AG09319 (cell line): ENCODE results near the gene UBQLN4.
A peak's percentile ranks its signal among the peaks of the same experiment; 100 is the strongest.

Experiments used
- DNase-seq: peaks from one replicate; pipeline ENCODE4 v3.0.0-alpha.2; 2010; ENCODE audit warnings: low read depth; ENCODE audit errors: extremely low read depth
- CTCF ChIP-seq: IDR thresholded peaks from 2 replicates; pipeline ENCODE4 v1.5.1; 2011; ENCODE audit warnings: low read depth, mild to moderate bottlenecking, inconsistent platforms, low read length, moderate library complexity

The UBQLN4 gene

GRCh38 chr1:156060937-156061636 is 7.5 kb upstream of the UBQLN4 start, which contains the start of gene RAB25:
Gene RAB25, plus strand, starts transcription at chr1:156061160. Its CDS starts 241 bp downstream, at chr1:156061401.
- no peak for DNase-seq
- no peak for TF ChIP-seq CTCF

DNA sequence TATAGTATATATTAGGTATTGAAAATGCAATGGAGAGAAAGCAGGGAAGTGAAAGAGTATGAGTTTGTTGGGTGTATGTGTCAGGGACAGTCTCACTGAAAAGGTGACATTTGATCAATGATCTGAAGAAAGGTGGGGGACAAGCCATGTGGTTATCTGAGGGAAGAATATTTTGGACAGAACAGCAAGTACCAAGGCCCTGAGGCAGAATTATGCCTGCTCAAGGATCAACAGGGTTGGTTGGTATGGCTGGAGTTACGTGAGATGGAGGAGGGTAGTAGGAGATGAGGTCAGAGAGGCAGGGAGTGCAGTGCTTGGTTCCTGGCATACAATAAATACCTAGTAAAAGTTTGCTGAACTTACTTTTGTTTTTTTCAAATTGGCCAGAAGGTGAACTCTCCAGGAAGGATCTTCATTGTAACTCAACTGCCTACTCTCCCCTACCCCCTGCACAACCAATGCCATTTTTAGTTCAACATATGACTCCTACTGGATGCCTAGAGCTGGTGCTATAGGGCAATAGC is 2.8 kb upstream of the UBQLN4 start:
- DNase-seq: no peak
- TF ChIP-seq CTCF: no peak

- no peak for TF ChIP-seq CTCF
Measured at GRCh38 chr1:156055281-156056048, 1.9 kb upstream of the UBQLN4 start.

GRCh38 chr1:156054500-156055280 is 1.1 kb upstream of the UBQLN4 start, which contains the start of gene LAMTOR2:
Gene LAMTOR2, plus strand, starts transcription at chr1:156054782. Its CDS starts 108 bp downstream, at chr1:156054890.
- peak; percentile 83 for DNase-seq
- TF ChIP-seq CTCF: no peak; the same call in 1 of the 2 replicates

More at GRCh38 chr1:156055281-156056048, 1.9 kb upstream of the UBQLN4 start:
- no peak for DNase-seq

DNA sequence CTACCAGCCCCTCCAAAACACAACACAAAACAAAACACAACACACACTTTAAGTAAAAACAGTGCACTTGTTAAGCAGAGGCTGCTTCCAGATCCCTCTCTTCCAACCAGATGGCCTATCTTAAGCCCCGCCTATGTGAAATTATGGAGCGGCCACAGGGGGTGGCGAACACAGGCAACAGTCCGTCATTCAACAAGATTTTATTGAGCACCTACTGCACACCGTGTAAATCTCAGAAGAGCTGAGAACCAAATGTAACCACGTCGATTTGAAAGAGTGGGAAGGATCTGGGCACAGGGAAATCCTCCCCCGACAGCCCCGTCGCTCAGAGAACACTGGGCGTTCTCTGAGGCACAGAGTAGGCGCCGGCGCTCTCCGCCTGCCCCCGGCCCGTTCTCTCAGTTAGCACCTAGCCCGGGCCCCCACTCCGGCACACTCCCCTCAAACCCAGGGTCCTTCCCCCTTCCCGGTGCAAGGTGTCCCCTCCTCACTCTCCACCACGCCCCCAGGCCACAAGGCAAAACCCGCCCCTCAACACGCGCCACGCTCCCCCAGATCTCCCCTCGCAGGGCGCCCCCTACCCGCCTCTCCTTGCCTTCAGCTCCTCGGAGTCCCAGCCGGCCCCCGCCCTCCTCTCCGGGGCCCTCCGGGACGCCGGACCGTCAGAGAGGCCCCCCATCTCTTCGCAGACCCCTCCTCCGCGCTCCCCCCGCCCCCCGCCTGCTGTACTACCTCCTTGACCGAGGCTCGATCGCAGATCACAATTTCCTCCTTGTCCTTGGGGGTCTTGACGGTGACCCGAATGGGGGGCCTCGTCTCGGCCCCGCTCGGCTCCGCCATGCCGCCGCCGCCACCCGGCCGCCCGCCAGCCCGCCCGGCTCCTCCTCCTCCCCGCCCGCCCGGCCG is 483 bp downstream of the UBQLN4 start:
- DNase-seq: no peak
- peak; percentile 27 for TF ChIP-seq CTCF

DNA sequence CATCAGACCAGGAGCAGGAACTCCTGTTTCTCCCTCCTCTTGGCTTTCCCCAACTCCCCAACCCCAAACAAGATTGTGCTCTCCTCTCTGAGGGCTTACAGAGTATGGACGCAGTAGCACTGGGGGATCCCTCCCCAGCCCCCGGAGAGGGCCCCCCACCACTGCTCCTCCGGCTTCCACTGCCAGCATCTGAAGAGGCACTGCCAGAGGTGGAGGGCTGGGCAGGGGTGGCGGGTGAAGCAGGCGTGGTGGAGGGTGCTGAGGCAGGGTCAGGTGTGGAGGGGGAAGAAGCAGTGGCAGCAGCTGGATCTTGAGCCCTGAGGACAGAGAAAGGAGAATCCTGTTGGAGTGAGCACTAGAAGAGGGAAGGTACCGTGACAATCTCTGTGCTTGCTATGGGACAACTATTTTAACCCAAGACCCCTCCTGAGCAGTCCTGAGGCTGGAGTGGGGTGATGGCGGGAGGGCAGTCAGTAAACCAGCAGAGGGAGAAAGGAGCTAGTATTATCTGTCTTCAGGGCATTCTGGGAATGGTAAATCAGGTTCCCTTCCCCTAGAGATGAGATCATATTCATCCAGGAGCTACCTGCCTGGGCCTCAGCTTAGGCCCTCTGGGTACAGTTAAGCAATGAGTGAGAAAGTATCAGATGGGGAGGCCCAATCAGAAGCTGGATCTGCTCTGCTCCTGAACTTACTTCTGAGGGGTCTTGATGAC is 2.4 kb downstream of the UBQLN4 start:
- DNase-seq: no peak
- no peak for TF ChIP-seq CTCF
